ENCODE results near the gene MAZ.
"Not testable (repeated sequence)": the region's sequence is repeated elsewhere in the genome, so short reads cannot be mapped to it uniquely, and the experiment has no call there.

Gene MAZ

GRCh38 chr16:29775742-29776408 is 30.5 kb upstream of the MAZ start:
- H3K27ac Mint-ChIP-seq = no peak overlapping the region
- no peak overlapping the region for H3K4me3 Mint-ChIP-seq
- peaks cover 6% of the 10 kb centered on the region for H3K27me3 Mint-ChIP-seq
- H3K9me3 Mint-ChIP-seq = no peaks in the 10 kb centered on the region
- DNase-seq (no peak), ATAC-seq (no peak)
- peaks cover 40% of the 10 kb centered on the region for H3K4me1 Mint-ChIP-seq

DNA sequence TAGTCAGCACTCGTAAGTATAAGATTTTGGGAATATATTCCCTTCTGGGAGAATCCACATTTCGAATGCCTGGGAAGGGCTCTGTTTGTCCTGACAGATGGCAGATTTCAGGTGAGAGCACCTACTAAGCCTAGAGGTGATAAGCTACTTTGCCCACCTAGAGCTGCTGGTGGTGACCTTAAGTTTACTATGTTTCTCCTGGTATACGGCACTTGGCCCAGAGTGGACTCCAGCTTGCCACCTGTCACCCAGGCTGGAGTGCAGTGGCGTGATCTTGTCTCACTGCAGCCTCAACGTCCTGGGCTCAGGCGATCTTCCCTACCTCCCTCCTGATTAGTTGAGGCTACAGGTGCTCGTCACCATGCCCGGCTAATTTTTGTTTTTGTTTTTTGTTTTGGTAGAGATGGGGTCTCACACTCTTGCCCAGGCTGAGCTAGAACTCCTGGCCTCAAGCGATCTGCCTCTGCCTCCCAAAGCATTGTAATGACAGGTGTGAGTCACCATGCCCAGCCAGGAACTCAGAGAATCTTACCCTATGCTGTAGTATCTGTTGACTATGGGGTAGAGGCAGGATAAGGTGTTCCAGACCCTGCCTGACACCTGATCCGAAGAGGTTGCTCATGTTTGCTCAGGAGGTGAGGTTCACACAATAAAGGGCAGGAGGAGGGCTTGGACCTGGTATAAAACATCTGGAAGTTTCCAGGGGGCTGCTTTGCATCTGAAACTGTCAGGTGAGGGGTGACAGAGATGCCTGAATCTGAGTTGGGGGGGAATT is 28.6 kb upstream of the MAZ start, which contains the start of gene ZG16:
TSS of gene ZG16 (plus strand) at position 681 of the 775 bp plus-strand sequence. CDS start 1,011 bp downstream, outside the sequence.
- no peak for ATAC-seq
- Mint-ChIP-seq H3K9me3 (no peaks in the 10 kb centered on the region), H3K27me3 (peaks cover 6% of the 10 kb centered on the region), H3K4me3 (no peak within 1 kb of the TSS), H3K4me1 (peaks cover 32% of the 10 kb centered on the region), H3K27ac (no peak within 1 kb of the TSS)
- DNase-seq = no peak

DNA sequence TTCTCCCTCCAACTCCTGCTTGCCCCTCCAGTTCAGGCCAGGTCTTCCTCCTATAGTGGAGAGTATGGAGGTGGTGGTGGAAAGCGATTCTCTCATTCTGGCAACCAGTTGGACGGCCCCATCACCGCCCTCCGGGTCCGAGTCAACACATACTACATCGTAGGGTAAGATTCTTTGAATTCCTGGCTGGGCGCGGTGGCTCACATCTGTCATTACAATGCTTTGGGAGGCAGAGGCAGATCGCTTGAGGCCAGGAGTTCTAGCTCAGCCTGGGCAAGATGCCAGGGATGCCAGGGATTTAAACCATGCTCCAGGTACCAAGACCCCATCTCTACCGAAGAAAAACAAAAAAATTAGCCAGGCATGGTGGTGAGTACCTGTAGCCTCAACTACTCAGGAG is 26.9 kb upstream of the MAZ start:
- DNase-seq (no peak), ATAC-seq (no peak)
- Mint-ChIP-seq H3K27me3 (peaks cover 6% of the 10 kb centered on the region), H3K27ac (no peak overlapping the region), H3K4me3 (no peak overlapping the region), H3K4me1 (peaks cover 36% of the 10 kb centered on the region), H3K9me3 (no peaks in the 10 kb centered on the region)

DNA sequence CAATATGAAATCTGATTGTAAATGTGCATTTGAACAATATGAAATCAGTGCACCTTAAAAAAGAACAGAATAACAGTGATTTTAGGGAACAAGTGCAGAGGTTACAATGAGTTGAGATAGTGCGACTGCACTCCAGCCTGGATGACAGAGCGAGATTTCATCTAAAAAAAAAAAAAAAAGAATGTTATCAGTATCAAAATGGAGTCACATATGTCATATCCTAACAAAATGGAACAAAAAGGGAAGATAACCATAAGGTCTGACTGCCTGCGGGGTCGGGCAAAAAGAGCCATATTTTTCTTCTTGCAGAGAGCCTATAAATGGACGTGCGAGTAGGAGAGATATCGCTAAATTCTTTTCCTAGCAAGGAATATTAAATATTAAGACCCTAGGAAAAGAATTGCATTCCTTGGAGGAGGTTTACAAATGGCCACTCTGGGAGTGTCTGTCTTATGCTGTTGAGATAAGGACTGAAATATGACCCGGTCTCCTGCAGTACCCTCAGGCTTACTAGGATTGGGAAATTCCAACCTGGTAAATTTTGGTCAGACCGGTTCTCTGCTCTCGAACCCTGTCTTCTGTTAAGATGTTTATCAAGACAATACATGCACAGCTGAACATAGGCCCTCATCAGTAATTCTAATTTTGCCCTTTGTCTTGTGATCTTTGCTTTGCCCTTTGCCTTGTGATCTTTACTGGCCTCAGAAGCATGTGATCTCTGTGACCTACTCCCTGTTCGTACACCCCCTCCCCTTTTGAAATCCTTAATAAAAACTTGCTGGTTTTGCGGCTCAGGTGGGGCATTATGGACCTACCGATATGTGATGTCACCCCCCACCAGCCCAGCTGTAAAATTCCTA is 23.0 kb upstream of the MAZ start:
- not testable (repeated sequence) for H3K27me3 Mint-ChIP-seq, ATAC-seq, H3K27ac Mint-ChIP-seq, H3K4me3 Mint-ChIP-seq, DNase-seq, H3K9me3 Mint-ChIP-seq
- H3K4me1 Mint-ChIP-seq = peaks cover 36% of the 10 kb centered on the region

DNA sequence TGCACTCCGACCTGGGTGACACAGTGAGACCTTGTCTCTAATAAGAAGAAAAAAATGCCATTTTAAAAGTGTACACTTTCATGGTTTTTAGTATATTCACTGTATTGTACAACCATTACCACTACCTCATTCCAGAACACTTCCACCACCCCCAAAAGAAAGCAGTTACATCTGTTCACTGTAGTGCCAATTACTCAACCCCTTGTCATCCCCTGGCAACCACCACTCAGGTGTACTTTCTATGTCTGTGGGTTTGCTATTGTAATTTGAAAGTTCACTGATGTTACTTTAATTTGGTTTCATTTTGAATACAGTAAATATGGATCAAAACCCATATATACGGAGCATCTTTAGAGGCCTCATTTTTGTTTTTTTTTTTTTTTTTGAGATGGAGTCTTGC is 22.2 kb upstream of the MAZ start:
- Mint-ChIP-seq H3K9me3 (no peaks in the 10 kb centered on the region), H3K27ac (peak overlapping the region; percentile 8 to 21), H3K27me3 (peaks cover under 1% of the 10 kb centered on the region), H3K4me3 (peak overlapping the region in 1 of 2 donors; percentile 27), H3K4me1 (peaks cover 37% of the 10 kb centered on the region)
- ATAC-seq (peak; percentile 92), DNase-seq (peak in 1 of 2 donors; percentile 49)

DNA sequence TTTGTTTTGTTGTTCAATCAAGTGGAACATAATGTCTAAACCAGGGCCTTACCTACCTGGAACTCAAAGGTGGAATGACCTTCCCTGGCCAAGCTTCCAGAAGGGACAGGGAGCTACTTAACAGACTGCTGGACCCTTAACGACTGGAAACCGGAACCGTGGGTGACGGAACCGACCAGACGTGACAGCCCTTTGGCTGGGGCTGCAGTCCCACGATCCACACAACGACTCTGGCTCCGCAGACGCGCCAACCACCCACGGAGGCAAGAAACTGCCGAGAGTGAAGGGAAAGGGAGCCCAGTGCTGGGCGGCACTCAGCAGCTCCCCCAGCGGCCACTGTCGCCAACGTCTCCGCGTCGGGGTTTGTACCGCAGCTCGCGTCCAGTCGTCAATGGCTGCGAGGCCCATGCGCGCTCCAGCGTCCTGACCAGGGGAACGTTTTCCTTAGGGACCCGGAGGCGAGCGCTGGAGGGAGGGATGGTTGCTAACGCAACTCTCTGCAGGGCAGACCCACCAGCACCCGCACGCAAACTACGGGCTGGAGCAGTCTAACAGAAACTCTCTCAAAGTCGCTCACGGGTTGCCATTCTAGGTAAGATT is 21.3 kb upstream of the MAZ start:
- Mint-ChIP-seq H3K27me3 (no peaks in the 10 kb centered on the region), H3K27ac (peak overlapping the region; percentile 19 to 66), H3K4me1 (peaks cover 40% of the 10 kb centered on the region), H3K9me3 (no peaks in the 10 kb centered on the region), H3K4me3 (peak overlapping the region; percentile 68 to 75)
- peak; percentile 72 for DNase-seq
- ATAC-seq = peak; percentile 84

DNA sequence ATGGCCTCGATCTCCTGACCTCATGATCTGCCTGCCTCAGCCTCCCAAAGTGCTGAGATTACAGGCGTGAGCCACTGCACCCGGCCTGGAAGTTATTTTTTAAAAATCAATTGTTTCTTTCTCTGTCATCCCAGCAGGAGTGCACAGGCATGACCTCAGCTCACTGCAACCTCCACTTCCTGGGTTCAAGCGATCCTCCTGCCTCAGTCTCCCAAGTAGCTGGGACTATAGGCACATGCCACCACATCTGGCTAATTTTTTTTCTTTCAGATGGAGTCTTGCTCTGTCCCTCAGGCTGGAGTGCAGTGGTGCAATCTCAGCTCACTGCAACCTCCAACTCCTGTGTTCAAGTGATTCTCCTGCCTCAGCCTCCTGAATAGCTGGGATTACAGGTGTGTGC is 19.2 kb upstream of the MAZ start:
- DNase-seq, H3K27ac Mint-ChIP-seq, H3K27me3 Mint-ChIP-seq: not testable (repeated sequence)

GRCh38 chr16:29789775-29790182 is 16.6 kb upstream of the MAZ start:
- H3K4me3 Mint-ChIP-seq = peak overlapping the region; percentile 91 to 95
- peaks cover 53% of the 10 kb centered on the region for H3K4me1 Mint-ChIP-seq
- H3K27ac Mint-ChIP-seq = peak overlapping the region; percentile 95 to 100
- ATAC-seq (peak; percentile 1), DNase-seq (peak in 1 of 2 donors; percentile 15)
- no peaks in the 10 kb centered on the region for H3K27me3 Mint-ChIP-seq
- H3K9me3 Mint-ChIP-seq = no peaks in the 10 kb centered on the region

More for the DNA sequence above, 19.2 kb upstream of the MAZ start:
- peaks cover 43% of the 10 kb centered on the region for H3K4me1 Mint-ChIP-seq
- H3K9me3 Mint-ChIP-seq, ATAC-seq, H3K4me3 Mint-ChIP-seq: not testable (repeated sequence)

DNA sequence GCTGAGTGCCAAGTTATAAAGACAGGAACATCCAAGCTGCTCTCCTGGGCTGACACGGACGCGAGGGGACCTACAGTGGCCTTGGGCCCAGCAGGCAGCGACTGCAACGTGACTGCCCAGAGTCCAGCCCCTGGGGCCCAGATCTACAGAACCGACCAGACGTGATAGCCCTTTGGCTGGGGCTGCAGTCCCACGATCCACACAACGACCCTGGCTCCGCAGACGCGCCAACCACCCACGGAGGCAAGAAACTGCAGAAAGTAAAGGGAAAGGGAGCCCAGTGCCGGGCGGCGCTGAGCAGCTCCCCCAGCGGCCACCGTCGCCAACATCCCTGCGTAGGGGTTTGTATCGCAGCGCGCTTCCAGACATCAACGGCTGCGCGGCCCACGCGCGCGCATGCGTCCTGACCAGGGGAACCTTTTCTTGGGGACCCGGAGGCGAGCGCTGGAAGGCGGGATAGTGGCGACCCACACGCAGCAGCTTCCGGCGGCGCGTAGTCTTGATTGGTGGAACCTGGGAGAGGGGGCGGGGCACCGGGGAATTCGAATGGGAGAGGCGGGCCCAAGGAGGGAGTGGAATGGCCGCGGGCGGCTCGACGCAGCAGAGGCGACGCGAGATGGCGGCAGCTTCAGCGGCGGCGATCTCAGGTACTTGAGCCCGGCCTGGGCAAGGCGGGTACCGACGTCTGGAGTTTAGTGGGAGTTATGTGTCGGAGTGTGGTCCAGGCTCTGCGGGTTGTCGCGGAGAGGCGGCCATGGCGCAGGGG is 16.0 kb upstream of the MAZ start, which contains the start of gene KIF22:
TSS of gene KIF22 (plus strand) at position 569 of the 766 bp plus-strand sequence. CDS start at position 578, 9 bp downstream.
- DNase-seq (peak; percentile 100), ATAC-seq (peak; percentile 98)
- Mint-ChIP-seq H3K27ac (peak within 1 kb of the TSS; percentile 98 to 100), H3K27me3 (no peaks in the 10 kb centered on the region), H3K4me3 (peak within 1 kb of the TSS; percentile 91 to 95), H3K9me3 (no peaks in the 10 kb centered on the region), H3K4me1 (peaks cover 52% of the 10 kb centered on the region)

- H3K27ac Mint-ChIP-seq = peak overlapping the region; percentile 98 to 100
- peaks cover 48% of the 10 kb centered on the region for H3K4me1 Mint-ChIP-seq
- no peaks in the 10 kb centered on the region for H3K9me3 Mint-ChIP-seq
- DNase-seq (no peak), ATAC-seq (peak; percentile 21)
- H3K4me3 Mint-ChIP-seq = peak overlapping the region; percentile 91 to 95
- H3K27me3 Mint-ChIP-seq = no peaks in the 10 kb centered on the region
These were observed 15.1 kb upstream of the MAZ start for GRCh38 chr16:29790949-29791844.

DNA sequence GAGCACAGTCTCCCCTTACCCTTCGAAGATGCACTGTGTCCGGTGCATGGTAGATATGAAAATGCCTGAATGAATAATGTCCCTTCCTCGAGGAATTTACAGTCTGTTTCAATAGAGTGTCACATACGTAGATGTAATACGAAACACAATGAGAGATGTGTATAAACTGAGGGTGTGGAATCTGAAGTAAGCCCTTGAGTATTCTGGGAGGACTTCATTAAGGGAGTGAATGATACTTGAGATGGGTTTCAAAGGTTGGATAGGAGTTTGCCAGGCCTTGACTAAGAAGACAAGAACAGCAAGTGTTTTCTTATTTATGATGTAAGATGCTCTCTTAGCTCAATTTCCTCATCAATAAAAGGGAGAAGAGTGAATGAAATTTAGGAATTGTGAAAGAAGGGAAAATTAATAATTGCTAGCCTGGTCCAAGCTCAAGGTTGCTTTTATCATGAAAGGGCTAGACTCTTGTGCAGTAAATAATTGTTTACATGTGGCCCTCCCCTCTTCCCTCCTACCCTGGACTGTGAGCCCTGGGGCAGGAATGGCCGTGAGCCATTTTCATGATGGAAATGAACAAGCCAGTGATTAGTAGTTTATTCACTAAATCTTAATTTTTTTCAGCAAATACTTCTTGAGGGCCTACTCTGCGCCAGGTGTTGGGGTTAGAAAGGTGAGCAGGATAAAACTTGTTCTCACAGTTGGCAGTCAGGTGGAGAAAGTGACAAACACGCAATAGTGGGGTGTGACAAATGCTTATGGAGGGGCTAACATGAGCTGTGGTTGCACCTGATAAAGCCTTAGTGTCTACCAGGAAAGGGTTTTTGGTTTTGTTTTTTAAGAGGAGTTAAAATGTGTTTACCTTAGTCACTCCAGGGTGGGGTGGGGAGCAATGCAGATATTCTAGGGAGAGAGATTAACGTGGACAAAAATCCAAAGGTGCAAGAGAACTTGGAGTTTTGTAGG is 14.2 kb upstream of the MAZ start:
- ATAC-seq (no peak), DNase-seq (no peak)
- no peaks in the 10 kb centered on the region for H3K27me3 Mint-ChIP-seq
- H3K27ac Mint-ChIP-seq = peak overlapping the region in 1 of 2 donors; percentile 76
- peaks cover 48% of the 10 kb centered on the region for H3K4me1 Mint-ChIP-seq
- no peaks in the 10 kb centered on the region for H3K9me3 Mint-ChIP-seq
- H3K4me3 Mint-ChIP-seq = peak overlapping the region; percentile 91 to 95

GRCh38 chr16:29793153-29793552 is 13.2 kb upstream of the MAZ start:
- not testable (repeated sequence) for H3K27me3 Mint-ChIP-seq, ATAC-seq, H3K9me3 Mint-ChIP-seq, DNase-seq
- peaks cover 48% of the 10 kb centered on the region for H3K4me1 Mint-ChIP-seq
- H3K4me3 Mint-ChIP-seq = peak overlapping the region; percentile 91 to 95
- H3K27ac Mint-ChIP-seq = peak overlapping the region; percentile 23 to 49
